Bronchial epithelial cell (primary cell): ENCODE results near the gene MFSD1. TPM values are rescaled to one million over a fixed set of nuclear protein-coding genes. Genes with fewer than 3 reads are reported as not detected.
A peak's percentile ranks its signal among the peaks of the same experiment; 100 is the strongest.

Experiments
- DNase-seq: peaks from one replicate; pipeline ENCODE4 v3.0.0-alpha.2; 2010; ENCODE audit warnings: low read depth
- FAIRE-seq: peaks from 2 replicates; lab custom pipeline; 2011; peaks lifted over from hg19 to GRCh38; lab: Jason Lieb, UNC
- H3K27me3 ChIP-seq: 2 replicates; pipeline ENCODE4 v1.5.1; 2011; ENCODE audit warnings: low read length; ENCODE audit not compliant: control insufficient read depth, insufficient read depth
- H3K36me3 ChIP-seq: 2 replicates; pipeline ENCODE4 v1.5.1; 2011; ENCODE audit warnings: low read length; ENCODE audit not compliant: control insufficient read depth, insufficient read depth
- H3K4me3 ChIP-seq: 2 replicates; pipeline ENCODE4 v1.5.1; 2011; ENCODE audit warnings: mild to moderate bottlenecking, low read depth, low read length, control low read depth
- total RNA-seq: library from RNA; depleted of rRNA; stranded (reverse); fragments of >200 nt; gene quantifications from 2 replicates; pipeline ENCODE4 v1.2.1, GENCODE V29; 2014
- TF ChIP-seq, protein P1 (sequence below): IDR thresholded peaks from 2 replicates; pipeline ENCODE4 v1.5.1; 2011; ENCODE audit warnings: mild to moderate bottlenecking, moderate library complexity, low read length, control low read depth, inconsistent platforms; ENCODE audit not compliant: insufficient read depth, severe bottlenecking

MFSD1 gene
- total RNA-seq, 1 donor from 2014 or later, result 57.1 TPM

GRCh38 chr3:158794936-158795518, 6.8 kb upstream of the MFSD1 start:
- FAIRE-seq (no peak), DNase-seq (peak; percentile 63)
- no peaks in the 10 kb centered on the region for H3K36me3 ChIP-seq
- H3K27me3 ChIP-seq, result no peaks in the 10 kb centered on the region
- TF ChIP-seq, protein P1, sequence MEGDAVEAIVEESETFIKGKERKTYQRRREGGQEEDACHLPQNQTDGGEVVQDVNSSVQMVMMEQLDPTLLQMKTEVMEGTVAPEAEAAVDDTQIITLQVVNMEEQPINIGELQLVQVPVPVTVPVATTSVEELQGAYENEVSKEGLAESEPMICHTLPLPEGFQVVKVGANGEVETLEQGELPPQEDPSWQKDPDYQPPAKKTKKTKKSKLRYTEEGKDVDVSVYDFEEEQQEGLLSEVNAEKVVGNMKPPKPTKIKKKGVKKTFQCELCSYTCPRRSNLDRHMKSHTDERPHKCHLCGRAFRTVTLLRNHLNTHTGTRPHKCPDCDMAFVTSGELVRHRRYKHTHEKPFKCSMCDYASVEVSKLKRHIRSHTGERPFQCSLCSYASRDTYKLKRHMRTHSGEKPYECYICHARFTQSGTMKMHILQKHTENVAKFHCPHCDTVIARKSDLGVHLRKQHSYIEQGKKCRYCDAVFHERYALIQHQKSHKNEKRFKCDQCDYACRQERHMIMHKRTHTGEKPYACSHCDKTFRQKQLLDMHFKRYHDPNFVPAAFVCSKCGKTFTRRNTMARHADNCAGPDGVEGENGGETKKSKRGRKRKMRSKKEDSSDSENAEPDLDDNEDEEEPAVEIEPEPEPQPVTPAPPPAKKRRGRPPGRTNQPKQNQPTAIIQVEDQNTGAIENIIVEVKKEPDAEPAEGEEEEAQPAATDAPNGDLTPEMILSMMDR, result peak; percentile 60
- no peak overlapping the region for H3K4me3 ChIP-seq

DNA sequence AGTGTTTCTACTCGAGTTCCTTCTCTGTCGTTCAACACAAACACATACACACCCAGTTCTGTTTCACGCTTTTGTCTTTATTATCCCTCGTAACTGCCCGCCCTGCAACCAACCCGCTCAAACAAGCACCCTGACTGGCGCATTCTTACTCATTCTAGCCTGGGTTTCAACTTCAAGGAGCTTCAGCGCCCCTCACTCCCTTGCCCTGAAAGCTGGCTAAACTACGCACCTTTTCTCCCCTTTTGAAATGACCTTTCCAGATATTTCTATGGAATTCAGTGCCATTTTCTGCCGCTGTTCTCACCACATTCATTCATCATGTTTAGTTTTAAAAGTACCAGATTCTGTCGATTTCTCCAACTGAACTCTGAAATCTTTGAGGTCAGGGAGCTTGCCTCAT, 653 bp upstream of the MFSD1 start:
- TF ChIP-seq, protein P1, result no peak
- FAIRE-seq (no peak), DNase-seq (peak; percentile 73)
- no peaks in the 10 kb centered on the region for H3K27me3 ChIP-seq
- peak overlapping the region; percentile 85 for H3K4me3 ChIP-seq
- H3K36me3 ChIP-seq, result no peaks in the 10 kb centered on the region

GRCh38 chr3:158802409-158803268, 785 bp downstream of the MFSD1 start:
- H3K4me3 ChIP-seq, result peak overlapping the region; percentile 85
- FAIRE-seq (no peak), DNase-seq (no peak)
- no peaks in the 10 kb centered on the region for H3K36me3 ChIP-seq
- TF ChIP-seq, protein P1, result no peak
- H3K27me3 ChIP-seq, result no peaks in the 10 kb centered on the region

GRCh38 chr3:158804441-158804840, 2.6 kb downstream of the MFSD1 start:
- peak; percentile 68 for DNase-seq
- no peak overlapping the region for H3K4me3 ChIP-seq
- peaks cover under 1% of the 10 kb centered on the region for H3K36me3 ChIP-seq
- FAIRE-seq, result no peak
- TF ChIP-seq, protein P1, result no peak
- no peaks in the 10 kb centered on the region for H3K27me3 ChIP-seq

DNA sequence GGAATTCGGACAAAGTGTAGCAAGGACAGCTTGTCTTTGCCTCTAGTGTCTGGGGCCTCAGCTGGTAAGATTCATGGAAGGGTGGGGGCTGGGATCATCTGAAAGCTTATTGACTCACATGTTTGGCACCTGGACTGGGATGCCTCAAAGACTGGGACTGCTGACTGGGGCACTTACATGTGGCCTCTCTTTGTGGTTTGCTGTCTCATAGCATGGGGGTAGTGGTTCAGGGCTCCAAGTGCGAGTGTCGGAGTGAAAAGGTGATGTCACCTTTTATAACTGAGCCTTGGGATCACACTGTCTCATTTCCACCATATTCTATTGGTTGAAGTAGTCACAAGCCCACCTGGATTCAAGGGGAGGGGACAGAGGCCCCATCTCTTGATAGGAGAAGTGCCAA, 6.8 kb downstream of the MFSD1 start:
- H3K27me3 ChIP-seq, result no peaks in the 10 kb centered on the region
- FAIRE-seq, result no peak
- TF ChIP-seq, protein P1, result no peak
- H3K4me3 ChIP-seq, result no peak overlapping the region
- DNase-seq, result peak; percentile 86
- H3K36me3 ChIP-seq, result peaks cover 6% of the 10 kb centered on the region
